ENCODE data around the gene SEMA3A.

Gene SEMA3A

DNA sequence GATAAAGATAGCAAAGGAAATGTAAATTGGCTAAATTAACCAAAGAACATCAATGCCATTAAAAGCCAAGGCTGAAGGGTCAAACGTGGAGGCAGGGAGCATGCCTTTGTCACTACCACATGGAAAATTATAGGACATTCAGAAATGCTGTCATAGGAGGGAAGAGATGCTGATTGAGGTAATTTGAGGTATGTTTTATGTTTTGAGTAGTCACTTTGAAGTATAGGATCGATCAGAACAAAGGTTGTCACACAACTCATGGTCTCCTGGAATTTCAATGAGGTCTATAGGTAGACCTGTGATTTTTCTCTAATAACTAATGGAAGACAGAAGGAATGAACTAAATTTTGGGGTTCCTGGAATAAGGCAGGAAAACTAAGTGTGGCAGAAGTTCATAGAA, 149.8 kb downstream of the SEMA3A start:
- no peaks in the 10 kb centered on the region for H3K9me3 ChIP-seq (ENCODE audit: insufficient read depth, low read depth, low read length)
- no peak overlapping the region for H3K4me3 ChIP-seq (ENCODE audit: low read length)
- H3K27ac ChIP-seq (ENCODE audit: low read depth, low read length): no peak overlapping the region
- WGBS: 87% methylated on average over 2 of the region's 2 CpGs
- H3K9ac ChIP-seq (ENCODE audit: low read depth, low read length): no peak overlapping the region
- peaks cover 43% of the 10 kb centered on the region for H3K4me1 ChIP-seq (ENCODE audit: insufficient read depth, low read length)
- peaks cover 38% of the 10 kb centered on the region for H3K36me3 ChIP-seq (ENCODE audit: insufficient read depth, low read length)
- no peaks in the 10 kb centered on the region for H3K27me3 ChIP-seq (ENCODE audit: insufficient read depth, low read length)

DNA sequence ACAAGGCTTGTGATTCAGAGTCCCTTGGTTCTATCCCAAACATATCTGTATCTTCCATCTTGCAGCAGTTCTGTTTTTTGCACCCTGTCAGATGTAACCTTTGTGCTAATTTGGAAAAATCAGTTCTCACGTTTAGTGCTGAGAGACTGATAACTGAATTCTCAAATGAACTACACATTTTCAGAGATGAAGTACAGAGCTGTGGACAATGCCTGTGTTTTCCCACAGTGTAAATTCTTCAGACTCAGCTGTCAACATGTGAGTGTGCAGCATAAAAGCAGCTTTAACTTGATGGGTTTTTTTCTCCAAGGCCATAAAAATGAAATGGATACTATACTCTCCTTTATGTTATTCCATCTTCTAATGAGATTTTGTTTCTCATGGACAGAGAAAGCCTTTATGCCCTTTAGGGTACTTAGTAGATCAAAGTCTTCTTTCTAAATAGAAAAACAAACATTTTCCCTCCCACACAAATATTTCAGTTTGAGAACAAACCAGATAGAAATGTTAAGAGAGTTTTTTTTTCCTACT, 150.9 kb downstream of the SEMA3A start:
- WGBS: 96% methylated on average over 1 of the region's 1 CpG
- Histone ChIP-seq H3K4me1 (ENCODE audit: insufficient read depth, low read length) (peaks cover 43% of the 10 kb centered on the region), H3K36me3 (ENCODE audit: insufficient read depth, low read length) (peaks cover 38% of the 10 kb centered on the region)

GRCh38 chr7:84042110-84042539, 152.5 kb downstream of the SEMA3A start:
- H3K9me3 ChIP-seq (ENCODE audit: insufficient read depth, low read depth, low read length): no peaks in the 10 kb centered on the region
- no peak overlapping the region for H3K9ac ChIP-seq (ENCODE audit: low read depth, low read length)
- H3K4me1 ChIP-seq (ENCODE audit: insufficient read depth, low read length): peaks cover 33% of the 10 kb centered on the region
- H3K27ac ChIP-seq (ENCODE audit: low read depth, low read length): peak overlapping the region; percentile 8; the same call in 1 of the 2 replicates
- no peak overlapping the region for H3K4me3 ChIP-seq (ENCODE audit: low read length)
- WGBS: 85% methylated on average over 6 of the region's 7 CpGs
- no peaks in the 10 kb centered on the region for H3K27me3 ChIP-seq (ENCODE audit: insufficient read depth, low read length)
- H3K36me3 ChIP-seq (ENCODE audit: insufficient read depth, low read length): peaks cover 38% of the 10 kb centered on the region

More for the DNA sequence above, 150.9 kb downstream of the SEMA3A start:
- Histone ChIP-seq H3K9ac (ENCODE audit: low read depth, low read length) (no peak overlapping the region), H3K4me3 (ENCODE audit: low read length) (no peak overlapping the region), H3K9me3 (ENCODE audit: insufficient read depth, low read depth, low read length) (no peaks in the 10 kb centered on the region), H3K27me3 (ENCODE audit: insufficient read depth, low read length) (no peaks in the 10 kb centered on the region), H3K27ac (ENCODE audit: low read depth, low read length) (no peak overlapping the region)

DNA sequence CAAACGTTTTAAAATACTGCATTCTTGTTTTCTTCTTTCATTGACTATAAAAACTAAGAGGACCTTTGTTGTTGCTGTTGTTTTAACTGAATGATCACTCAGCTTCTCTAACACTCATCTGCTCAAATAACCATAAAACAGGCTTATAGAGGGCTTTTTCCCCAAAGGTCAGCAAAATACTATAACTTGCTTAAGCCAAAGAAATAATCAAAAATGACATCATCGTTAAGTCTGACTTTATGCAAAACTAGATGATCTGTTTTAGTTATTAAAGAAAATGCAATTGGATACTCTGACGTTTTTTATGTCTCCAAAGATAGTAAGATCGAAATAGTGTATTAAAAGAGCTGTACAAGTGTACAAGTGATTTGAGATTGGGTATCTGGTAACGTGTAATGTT, 152.9 kb downstream of the SEMA3A start:
- Histone ChIP-seq H3K4me1 (ENCODE audit: insufficient read depth, low read length) (peaks cover 33% of the 10 kb centered on the region), H3K27me3 (ENCODE audit: insufficient read depth, low read length) (no peaks in the 10 kb centered on the region), H3K4me3 (ENCODE audit: low read length) (no peak overlapping the region), H3K9me3 (ENCODE audit: insufficient read depth, low read depth, low read length) (no peaks in the 10 kb centered on the region), H3K36me3 (ENCODE audit: insufficient read depth, low read length) (peaks cover 37% of the 10 kb centered on the region), H3K9ac (ENCODE audit: low read depth, low read length) (no peak overlapping the region), H3K27ac (ENCODE audit: low read depth, low read length) (peak overlapping the region; percentile 8; the same call in 1 of the 2 replicates)
- 92% methylated on average over 5 of the region's 5 CpGs for WGBS

DNA sequence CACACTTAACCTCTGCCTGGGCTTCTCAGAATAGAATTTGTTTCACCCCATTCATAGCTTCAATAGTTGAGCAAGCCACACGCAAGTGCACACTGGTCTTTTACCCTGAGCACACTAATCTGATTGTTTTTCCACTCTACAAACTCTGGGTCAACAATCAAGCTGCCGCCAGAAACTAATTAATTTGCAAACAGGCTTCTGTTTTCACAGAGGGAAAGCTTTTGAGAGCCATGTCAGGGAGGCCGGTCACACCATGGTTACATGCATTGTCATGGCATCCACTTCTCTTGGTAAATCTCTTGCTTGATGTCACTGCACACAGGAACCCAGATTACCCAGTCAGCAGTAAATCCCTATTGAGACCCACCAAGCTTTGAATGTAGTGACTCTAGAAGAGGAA, 154.2 kb downstream of the SEMA3A start:
- no peak overlapping the region for H3K4me3 ChIP-seq (ENCODE audit: low read length)
- H3K4me1 ChIP-seq (ENCODE audit: insufficient read depth, low read length): peaks cover 33% of the 10 kb centered on the region
- no peak overlapping the region for H3K27ac ChIP-seq (ENCODE audit: low read depth, low read length)
- no peak overlapping the region for H3K9ac ChIP-seq (ENCODE audit: low read depth, low read length)
- H3K36me3 ChIP-seq (ENCODE audit: insufficient read depth, low read length): peaks cover 24% of the 10 kb centered on the region
- no peaks in the 10 kb centered on the region for H3K27me3 ChIP-seq (ENCODE audit: insufficient read depth, low read length)
- no peaks in the 10 kb centered on the region for H3K9me3 ChIP-seq (ENCODE audit: insufficient read depth, low read depth, low read length)
- WGBS: 80% methylated on average over 3 of the region's 3 CpGs

DNA sequence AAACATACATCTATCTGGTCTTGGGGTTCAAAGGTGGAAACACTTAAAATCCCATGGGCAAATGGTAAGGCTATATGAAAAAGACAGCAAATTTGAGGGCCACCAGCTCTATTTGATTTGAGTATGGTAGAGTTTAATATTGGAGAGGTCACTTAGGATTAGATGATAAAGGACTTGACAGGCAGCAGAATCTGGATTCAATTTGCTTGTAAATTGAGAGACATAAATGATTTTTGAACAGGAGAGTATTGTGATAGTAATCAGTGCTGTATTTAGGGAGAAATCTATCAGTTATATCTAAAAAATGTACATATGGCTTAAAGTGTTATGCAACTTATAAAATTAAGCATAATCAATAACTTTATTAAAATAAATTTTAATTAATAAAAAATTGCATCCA, 155.2 kb downstream of the SEMA3A start:
- Histone ChIP-seq H3K36me3 (ENCODE audit: insufficient read depth, low read length) (peaks cover 16% of the 10 kb centered on the region), H3K9me3 (ENCODE audit: insufficient read depth, low read depth, low read length) (no peaks in the 10 kb centered on the region), H3K9ac (ENCODE audit: low read depth, low read length) (no peak overlapping the region), H3K4me1 (ENCODE audit: insufficient read depth, low read length) (peaks cover 33% of the 10 kb centered on the region), H3K27ac (ENCODE audit: low read depth, low read length) (no peak overlapping the region), H3K27me3 (ENCODE audit: insufficient read depth, low read length) (no peaks in the 10 kb centered on the region), H3K4me3 (ENCODE audit: low read length) (no peak overlapping the region)

DNA sequence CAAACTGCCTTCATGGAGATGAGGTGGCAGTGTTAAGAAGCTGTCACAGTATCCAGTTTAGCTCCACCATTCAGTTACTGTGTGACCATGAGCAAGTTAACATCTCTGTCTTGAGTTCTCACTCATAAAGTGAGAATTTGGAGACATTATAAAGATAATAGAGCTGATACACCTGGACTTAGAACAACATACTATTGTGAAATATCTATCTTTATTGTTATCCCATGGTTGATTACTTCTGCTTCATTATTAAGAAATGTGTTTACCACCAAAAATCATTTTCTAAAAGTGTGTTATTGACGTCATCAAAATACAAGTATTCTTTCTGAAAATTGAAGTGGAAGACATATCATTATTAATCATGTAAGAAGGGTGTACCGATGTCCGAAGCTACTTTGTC, 166.9 kb downstream of the SEMA3A start:
- peaks cover 16% of the 10 kb centered on the region for H3K4me1 ChIP-seq (ENCODE audit: insufficient read depth, low read length)
- H3K27me3 ChIP-seq (ENCODE audit: insufficient read depth, low read length): no peaks in the 10 kb centered on the region
- H3K4me3 ChIP-seq (ENCODE audit: low read length): no peak overlapping the region
- no peaks in the 10 kb centered on the region for H3K9me3 ChIP-seq (ENCODE audit: insufficient read depth, low read depth, low read length)
- no peak overlapping the region for H3K9ac ChIP-seq (ENCODE audit: low read depth, low read length)
- WGBS: 89% methylated on average over 3 of the region's 3 CpGs
- H3K36me3 ChIP-seq (ENCODE audit: insufficient read depth, low read length): peaks cover 5% of the 10 kb centered on the region; the same call in 1 of the 2 replicates
- no peak overlapping the region for H3K27ac ChIP-seq (ENCODE audit: low read depth, low read length)

GRCh38 chr7:84025332-84025927, 169.2 kb downstream of the SEMA3A start:
- Histone ChIP-seq H3K9me3 (ENCODE audit: insufficient read depth, low read depth, low read length) (no peaks in the 10 kb centered on the region), H3K27ac (ENCODE audit: low read depth, low read length) (peak overlapping the region; percentile 53), H3K36me3 (ENCODE audit: insufficient read depth, low read length) (peaks cover 3% of the 10 kb centered on the region; the same call in 1 of the 2 replicates), H3K27me3 (ENCODE audit: insufficient read depth, low read length) (no peaks in the 10 kb centered on the region), H3K4me3 (ENCODE audit: low read length) (no peak overlapping the region), H3K4me1 (ENCODE audit: insufficient read depth, low read length) (peaks cover 19% of the 10 kb centered on the region), H3K9ac (ENCODE audit: low read depth, low read length) (no peak overlapping the region)
- WGBS: 83% methylated on average over 3 of the region's 3 CpGs

DNA sequence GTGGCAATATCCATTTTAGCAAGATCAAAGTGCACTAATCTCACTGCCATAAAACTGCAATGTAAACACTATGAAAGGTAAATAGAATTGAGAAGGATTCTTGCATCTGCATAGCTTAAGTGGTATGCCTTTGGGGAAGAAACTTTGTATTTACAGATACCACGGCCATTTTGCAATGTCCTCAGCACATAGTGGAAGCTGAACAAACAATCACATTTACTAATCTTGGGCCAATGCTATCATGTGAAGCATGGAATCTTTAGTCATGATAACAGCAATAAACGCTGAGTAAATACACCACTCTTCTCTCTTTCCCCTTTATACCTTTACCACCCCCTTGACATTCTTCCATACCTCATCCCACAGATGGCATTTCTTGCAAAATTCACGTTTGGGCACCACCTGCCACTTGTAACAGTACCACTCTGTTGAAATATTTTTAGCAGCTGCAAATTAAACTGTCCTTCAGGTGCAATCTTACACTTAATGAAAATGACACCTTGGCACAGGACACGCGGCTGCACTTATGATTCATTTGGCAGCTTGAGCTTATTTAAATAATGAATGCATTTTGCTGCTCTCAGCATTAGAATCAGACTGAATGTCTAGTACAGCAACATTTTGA, 171.8 kb downstream of the SEMA3A start:
- Histone ChIP-seq H3K9ac (ENCODE audit: low read depth, low read length) (no peak overlapping the region), H3K27ac (ENCODE audit: low read depth, low read length) (no peak overlapping the region), H3K9me3 (ENCODE audit: insufficient read depth, low read depth, low read length) (no peaks in the 10 kb centered on the region), H3K4me1 (ENCODE audit: insufficient read depth, low read length) (peaks cover 20% of the 10 kb centered on the region), H3K36me3 (ENCODE audit: insufficient read depth, low read length) (peaks cover 3% of the 10 kb centered on the region; the same call in 1 of the 2 replicates), H3K27me3 (ENCODE audit: insufficient read depth, low read length) (no peaks in the 10 kb centered on the region), H3K4me3 (ENCODE audit: low read length) (no peak overlapping the region)
- 83% methylated on average over 5 of the region's 5 CpGs for WGBS

GRCh38 chr7:84022009-84022408, 172.6 kb downstream of the SEMA3A start:
- H3K27ac ChIP-seq (ENCODE audit: low read depth, low read length): no peak overlapping the region
- WGBS: 93% methylated on average over 2 of the region's 2 CpGs

DNA sequence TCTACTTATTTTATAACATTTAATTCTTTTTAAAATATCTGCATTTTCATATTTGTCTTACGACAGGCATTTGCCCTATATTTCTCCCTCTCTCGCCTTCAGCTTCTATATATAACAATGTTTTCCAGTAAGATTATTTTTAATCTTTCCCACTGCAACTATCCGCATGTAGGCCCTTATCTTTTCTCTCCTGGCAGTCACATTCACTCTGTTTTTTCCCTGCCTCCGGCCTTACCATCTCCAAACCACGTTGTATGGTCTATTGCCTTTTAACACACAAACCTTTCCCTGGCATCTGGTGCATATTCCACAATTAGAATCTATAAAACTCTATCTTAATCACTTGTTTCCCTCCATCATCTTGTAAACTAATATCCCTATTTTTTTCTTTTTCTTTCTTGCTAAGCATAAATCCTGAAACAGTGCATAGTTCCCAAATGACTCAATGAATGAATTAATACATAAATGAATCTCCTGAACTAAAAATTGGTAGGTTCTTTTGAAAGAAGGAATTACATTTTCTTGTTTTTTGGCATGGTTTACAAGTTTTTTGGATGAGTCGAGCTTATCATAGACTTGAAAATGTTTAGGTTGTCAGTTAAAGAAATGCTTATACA, 173.2 kb downstream of the SEMA3A start:
- Histone ChIP-seq H3K36me3 (ENCODE audit: insufficient read depth, low read length) (peaks cover 3% of the 10 kb centered on the region; the same call in 1 of the 2 replicates), H3K9ac (ENCODE audit: low read depth, low read length) (no peak overlapping the region), H3K9me3 (ENCODE audit: insufficient read depth, low read depth, low read length) (no peaks in the 10 kb centered on the region), H3K4me3 (ENCODE audit: low read length) (no peak overlapping the region), H3K4me1 (ENCODE audit: insufficient read depth, low read length) (peaks cover 27% of the 10 kb centered on the region), H3K27me3 (ENCODE audit: insufficient read depth, low read length) (no peaks in the 10 kb centered on the region), H3K27ac (ENCODE audit: low read depth, low read length) (no peak overlapping the region)
- WGBS: 87% methylated on average over 6 of the region's 6 CpGs

More at GRCh38 chr7:84022009-84022408, 172.6 kb downstream of the SEMA3A start:
- Histone ChIP-seq H3K4me1 (ENCODE audit: insufficient read depth, low read length) (peaks cover 27% of the 10 kb centered on the region), H3K9ac (ENCODE audit: low read depth, low read length) (no peak overlapping the region), H3K36me3 (ENCODE audit: insufficient read depth, low read length) (peaks cover 3% of the 10 kb centered on the region; the same call in 1 of the 2 replicates), H3K27me3 (ENCODE audit: insufficient read depth, low read length) (no peaks in the 10 kb centered on the region), H3K4me3 (ENCODE audit: low read length) (no peak overlapping the region), H3K9me3 (ENCODE audit: insufficient read depth, low read depth, low read length) (no peaks in the 10 kb centered on the region)
